ENCODE results near the gene TOP2A.
"Not testable (repeated sequence)": the region's sequence is repeated elsewhere in the genome, so short reads cannot be mapped to it uniquely, and the experiment has no call there.

Gene TOP2A

GRCh38 chr17:40427002-40427491 is 9.4 kb upstream of the TOP2A start:
- Mint-ChIP-seq H3K4me1 (no peaks in the 10 kb centered on the region), H3K4me3 (no peak overlapping the region), H3K27ac (no peak overlapping the region), H3K27me3 (peaks cover 3% of the 10 kb centered on the region), H3K36me3 (no peaks in the 10 kb centered on the region), H3K9me3 (no peaks in the 10 kb centered on the region)
- DNase-seq (ENCODE audit: low spot score in 2 of 2) = no peak
- ATAC-seq (ENCODE audit: low read depth) = no peak

DNA sequence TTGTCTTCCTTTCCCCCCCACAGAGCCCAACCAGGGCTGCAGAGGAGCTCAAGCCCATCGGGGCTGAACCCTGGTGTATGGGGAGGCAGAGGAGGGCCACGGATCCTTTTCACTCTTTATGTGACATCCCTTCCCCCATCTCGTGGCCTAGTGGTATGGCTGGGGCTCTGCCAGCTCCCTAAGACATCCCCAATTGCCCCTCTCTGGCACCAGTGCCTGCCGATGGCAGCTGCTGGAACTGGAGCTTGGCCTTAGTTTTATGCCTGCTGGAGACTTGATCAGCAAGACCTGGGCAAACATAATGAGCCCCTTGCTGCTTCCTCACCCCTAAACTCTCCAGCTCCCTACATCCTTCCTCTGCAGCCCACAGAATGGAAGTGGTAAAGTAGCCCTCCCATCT is 8.0 kb upstream of the TOP2A start:
- H3K4me3 Mint-ChIP-seq = no peak overlapping the region
- no peak for DNase-seq (ENCODE audit: low spot score in 2 of 2)
- no peak for ATAC-seq (ENCODE audit: low read depth)
- H3K9me3 Mint-ChIP-seq = no peaks in the 10 kb centered on the region
- no peaks in the 10 kb centered on the region for H3K4me1 Mint-ChIP-seq
- no peaks in the 10 kb centered on the region for H3K27me3 Mint-ChIP-seq
- H3K36me3 Mint-ChIP-seq = no peaks in the 10 kb centered on the region
- no peak overlapping the region for H3K27ac Mint-ChIP-seq

GRCh38 chr17:40422990-40423633 is 5.4 kb upstream of the TOP2A start:
- Mint-ChIP-seq H3K4me3 (no peak overlapping the region), H3K36me3 (no peaks in the 10 kb centered on the region), H3K27me3 (no peaks in the 10 kb centered on the region), H3K27ac (no peak overlapping the region), H3K4me1 (no peaks in the 10 kb centered on the region), H3K9me3 (no peaks in the 10 kb centered on the region)
- ATAC-seq (ENCODE audit: low read depth) = no peak
- DNase-seq (ENCODE audit: low spot score in 2 of 2) = no peak

GRCh38 chr17:40419559-40420331 is 2.0 kb upstream of the TOP2A start:
- no peak overlapping the region for H3K27ac Mint-ChIP-seq

GRCh38 chr17:40418428-40418706 is 671 bp upstream of the TOP2A start:
- Mint-ChIP-seq H3K9me3 (no peaks in the 10 kb centered on the region), H3K4me3 (peak overlapping the region; percentile 96), H3K36me3 (no peaks in the 10 kb centered on the region), H3K27me3 (no peaks in the 10 kb centered on the region), H3K27ac (peak overlapping the region; percentile 76), H3K4me1 (no peaks in the 10 kb centered on the region)
- no peak for DNase-seq (ENCODE audit: low spot score in 2 of 2)
- ATAC-seq (ENCODE audit: low read depth) = no peak

More at GRCh38 chr17:40419559-40420331, 2.0 kb upstream of the TOP2A start:
- no peak for ATAC-seq (ENCODE audit: low read depth)
- peak overlapping the region; percentile 66 for H3K4me3 Mint-ChIP-seq
- no peaks in the 10 kb centered on the region for H3K4me1 Mint-ChIP-seq
- H3K27me3 Mint-ChIP-seq = no peaks in the 10 kb centered on the region
- H3K36me3 Mint-ChIP-seq = no peaks in the 10 kb centered on the region
- no peaks in the 10 kb centered on the region for H3K9me3 Mint-ChIP-seq
- DNase-seq (ENCODE audit: low spot score in 2 of 2) = no peak

- no peak for DNase-seq (ENCODE audit: low spot score in 2 of 2)
- H3K4me3 Mint-ChIP-seq = peak overlapping the region; percentile 96
- no peaks in the 10 kb centered on the region for H3K4me1 Mint-ChIP-seq
- no peaks in the 10 kb centered on the region for H3K9me3 Mint-ChIP-seq
- H3K27ac Mint-ChIP-seq = no peak overlapping the region
- peak; percentile 1 for ATAC-seq (ENCODE audit: low read depth)
- no peaks in the 10 kb centered on the region for H3K27me3 Mint-ChIP-seq
- H3K36me3 Mint-ChIP-seq = no peaks in the 10 kb centered on the region
These were observed 463 bp downstream of the TOP2A start for GRCh38 chr17:40417258-40417608.

- Mint-ChIP-seq H3K27me3 (no peaks in the 10 kb centered on the region), H3K9me3 (no peaks in the 10 kb centered on the region), H3K4me3 (peak overlapping the region; percentile 96), H3K27ac (no peak overlapping the region), H3K4me1 (no peaks in the 10 kb centered on the region), H3K36me3 (no peaks in the 10 kb centered on the region)
- DNase-seq (ENCODE audit: low spot score in 2 of 2) (no peak), ATAC-seq (ENCODE audit: low read depth) (no peak)
These were observed 1.0 kb downstream of the TOP2A start for GRCh38 chr17:40416671-40417070.

- no peak overlapping the region for H3K27ac Mint-ChIP-seq
- no peaks in the 10 kb centered on the region for H3K36me3 Mint-ChIP-seq
- H3K4me1 Mint-ChIP-seq = no peaks in the 10 kb centered on the region
- ATAC-seq (ENCODE audit: low read depth) (no peak), DNase-seq (ENCODE audit: low spot score in 2 of 2) (peak in 1 of 2 donors; percentile 36)
- no peaks in the 10 kb centered on the region for H3K27me3 Mint-ChIP-seq
- H3K4me3 Mint-ChIP-seq = no peak overlapping the region
- H3K9me3 Mint-ChIP-seq = no peaks in the 10 kb centered on the region
These were observed 2.3 kb downstream of the TOP2A start for GRCh38 chr17:40415390-40415789.

GRCh38 chr17:40414312-40414711 is 3.4 kb downstream of the TOP2A start:
- not testable (repeated sequence) for H3K9me3 Mint-ChIP-seq; H3K4me3 Mint-ChIP-seq; ATAC-seq (ENCODE audit: low read depth); DNase-seq (ENCODE audit: low spot score in 2 of 2); H3K27ac Mint-ChIP-seq; H3K36me3 Mint-ChIP-seq; H3K27me3 Mint-ChIP-seq; H3K4me1 Mint-ChIP-seq

- ATAC-seq (ENCODE audit: low read depth) (no peak), DNase-seq (ENCODE audit: low spot score in 2 of 2) (no peak)
- H3K27me3 Mint-ChIP-seq = no peaks in the 10 kb centered on the region
- no peaks in the 10 kb centered on the region for H3K36me3 Mint-ChIP-seq
- no peaks in the 10 kb centered on the region for H3K9me3 Mint-ChIP-seq
- H3K27ac Mint-ChIP-seq = no peak overlapping the region
- no peak overlapping the region for H3K4me3 Mint-ChIP-seq
- H3K4me1 Mint-ChIP-seq = no peaks in the 10 kb centered on the region
These were observed 4.8 kb downstream of the TOP2A start for GRCh38 chr17:40412880-40413279.

GRCh38 chr17:40411821-40412220 is 5.9 kb downstream of the TOP2A start:
- no peaks in the 10 kb centered on the region for H3K9me3 Mint-ChIP-seq
- no peak overlapping the region for H3K4me3 Mint-ChIP-seq
- no peaks in the 10 kb centered on the region for H3K27me3 Mint-ChIP-seq
- ATAC-seq (ENCODE audit: low read depth) = no peak
- H3K27ac Mint-ChIP-seq = no peak overlapping the region
- no peak for DNase-seq (ENCODE audit: low spot score in 2 of 2)
- H3K36me3 Mint-ChIP-seq = no peaks in the 10 kb centered on the region
- no peaks in the 10 kb centered on the region for H3K4me1 Mint-ChIP-seq

DNA sequence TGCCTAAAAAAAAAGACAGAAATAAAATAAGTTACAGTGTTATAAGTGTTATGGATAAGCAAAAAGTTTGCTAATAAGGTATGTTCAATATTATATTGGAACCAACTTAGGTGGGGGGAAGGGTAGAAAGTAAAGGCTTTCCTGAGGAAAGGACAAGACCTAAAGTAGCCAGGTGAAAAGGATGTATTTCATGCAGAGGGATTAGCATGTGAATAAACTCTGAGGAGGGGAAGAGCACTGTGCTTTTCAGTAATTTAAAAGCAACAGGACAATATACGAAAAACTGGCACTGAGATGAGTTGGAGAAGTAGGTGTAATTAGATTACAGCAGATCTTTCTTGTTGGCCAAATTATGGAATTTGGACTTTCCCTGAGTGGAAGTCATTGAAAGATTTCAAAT is 7.6 kb downstream of the TOP2A start:
- DNase-seq (ENCODE audit: low spot score in 2 of 2) = no peak
- H3K9me3 Mint-ChIP-seq = no peaks in the 10 kb centered on the region
- no peak overlapping the region for H3K4me3 Mint-ChIP-seq

GRCh38 chr17:40409540-40409939 is 8.2 kb downstream of the TOP2A start:
- H3K27ac Mint-ChIP-seq; H3K27me3 Mint-ChIP-seq; H3K4me1 Mint-ChIP-seq; H3K4me3 Mint-ChIP-seq; ATAC-seq (ENCODE audit: low read depth); H3K36me3 Mint-ChIP-seq; H3K9me3 Mint-ChIP-seq; DNase-seq (ENCODE audit: low spot score in 2 of 2): not testable (repeated sequence)

More for the DNA sequence above, 7.6 kb downstream of the TOP2A start:
- no peaks in the 10 kb centered on the region for H3K4me1 Mint-ChIP-seq
- no peaks in the 10 kb centered on the region for H3K36me3 Mint-ChIP-seq
- H3K27ac Mint-ChIP-seq = no peak overlapping the region
- no peak for ATAC-seq (ENCODE audit: low read depth)
- no peaks in the 10 kb centered on the region for H3K27me3 Mint-ChIP-seq

- ATAC-seq (ENCODE audit: low read depth) = no peak
- Mint-ChIP-seq H3K9me3 (no peaks in the 10 kb centered on the region), H3K4me1 (peaks cover 3% of the 10 kb centered on the region), H3K27me3 (no peaks in the 10 kb centered on the region), H3K4me3 (no peak overlapping the region), H3K36me3 (no peaks in the 10 kb centered on the region), H3K27ac (no peak overlapping the region)
- DNase-seq (ENCODE audit: low spot score in 2 of 2) = no peak
These were observed 10.2 kb downstream of the TOP2A start for GRCh38 chr17:40407460-40407859.

GRCh38 chr17:40404003-40404402 is 13.7 kb downstream of the TOP2A start:
- no peaks in the 10 kb centered on the region for H3K27me3 Mint-ChIP-seq
- DNase-seq (ENCODE audit: low spot score in 2 of 2) = no peak
- no peaks in the 10 kb centered on the region for H3K9me3 Mint-ChIP-seq
- no peak for ATAC-seq (ENCODE audit: low read depth)
- no peak overlapping the region for H3K4me3 Mint-ChIP-seq
- H3K27ac Mint-ChIP-seq = no peak overlapping the region
- H3K36me3 Mint-ChIP-seq = no peaks in the 10 kb centered on the region
- peaks cover 11% of the 10 kb centered on the region for H3K4me1 Mint-ChIP-seq
